Measurements from ENCODE around the gene PCSK6. TPM values are rescaled to one million over a fixed set of nuclear protein-coding genes. Genes with fewer than 3 reads are reported as not detected.

PCSK6 gene
- total RNA-seq, 1 experiment from 2014 or later = 3.7 TPM

DNA sequence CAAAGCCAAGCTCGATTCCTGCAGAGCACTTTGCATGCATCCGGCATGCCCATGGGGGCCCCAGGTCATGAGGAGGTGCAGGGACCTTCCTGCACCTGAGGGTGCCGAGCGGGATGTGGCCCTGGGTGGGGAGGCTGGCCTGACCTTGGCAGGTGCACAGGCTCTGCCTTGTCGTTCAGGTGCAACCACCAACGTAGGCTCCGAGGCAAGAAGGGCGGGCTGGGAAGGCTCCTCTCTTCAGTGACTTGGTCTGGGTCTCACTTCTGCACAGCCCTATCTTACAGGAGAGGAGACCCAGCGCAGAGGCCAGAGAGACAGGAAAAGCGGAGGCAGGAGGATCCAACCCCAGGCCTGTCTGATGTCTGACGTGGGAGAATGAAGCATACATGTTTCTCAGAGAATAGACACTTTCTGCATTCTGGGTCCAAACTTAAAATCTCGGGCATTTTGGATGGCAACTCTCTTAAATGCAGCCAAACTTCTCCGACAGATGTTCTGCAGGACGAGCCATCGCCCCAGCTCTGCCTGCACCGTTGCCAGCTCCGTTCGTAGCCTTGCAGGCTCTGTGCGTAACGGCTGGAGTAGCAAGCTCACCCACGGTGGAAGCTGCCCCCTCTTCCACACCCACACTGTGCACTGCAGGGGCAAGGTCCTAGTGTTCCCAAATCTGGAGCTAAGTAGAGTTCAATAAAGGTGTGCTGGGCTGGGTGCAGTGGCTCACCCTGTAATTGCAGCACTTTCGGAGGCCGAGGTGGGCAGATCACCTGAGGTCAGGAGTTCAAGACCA lies 133.6 kb downstream of the PCSK6 start:
- Histone ChIP-seq H3K79me2 (ENCODE audit: low read length) (no peaks in the 10 kb centered on the region), H3K4me2 (ENCODE audit: low read length) (no peak overlapping the region), H3K9me3 (ENCODE audit: low read length) (no peaks in the 10 kb centered on the region), H3F3A (ENCODE audit: low read length, unreplicated experiment) (no peaks in the 10 kb centered on the region), H2AFZ (ENCODE audit: low read length) (no peak overlapping the region), H3K36me3 (ENCODE audit: low read depth, low read length) (no peaks in the 10 kb centered on the region), H3K4me1 (ENCODE audit: insufficient read depth, low read length) (peaks cover 11% of the 10 kb centered on the region), H4K20me1 (ENCODE audit: low read length) (no peaks in the 10 kb centered on the region), H3K9ac (ENCODE audit: low read length) (no peak overlapping the region), H3K4me3 (ENCODE audit: low read length) (no peak overlapping the region), H3K27me3 (ENCODE audit: low read length) (peaks cover 29% of the 10 kb centered on the region), H3K9me2 (replicated peaks; ENCODE audit: low read length) (no peaks in the 10 kb centered on the region), H3K27ac (ENCODE audit: low read length) (no peak overlapping the region)
- DNase-seq = no peak
- no peak for TF ChIP-seq EZH2phosphoT487 (IDR thresholded peaks at IDR 0.05; ENCODE audit: borderline replicate concordance, low read length)
- TF ChIP-seq, protein P1, sequence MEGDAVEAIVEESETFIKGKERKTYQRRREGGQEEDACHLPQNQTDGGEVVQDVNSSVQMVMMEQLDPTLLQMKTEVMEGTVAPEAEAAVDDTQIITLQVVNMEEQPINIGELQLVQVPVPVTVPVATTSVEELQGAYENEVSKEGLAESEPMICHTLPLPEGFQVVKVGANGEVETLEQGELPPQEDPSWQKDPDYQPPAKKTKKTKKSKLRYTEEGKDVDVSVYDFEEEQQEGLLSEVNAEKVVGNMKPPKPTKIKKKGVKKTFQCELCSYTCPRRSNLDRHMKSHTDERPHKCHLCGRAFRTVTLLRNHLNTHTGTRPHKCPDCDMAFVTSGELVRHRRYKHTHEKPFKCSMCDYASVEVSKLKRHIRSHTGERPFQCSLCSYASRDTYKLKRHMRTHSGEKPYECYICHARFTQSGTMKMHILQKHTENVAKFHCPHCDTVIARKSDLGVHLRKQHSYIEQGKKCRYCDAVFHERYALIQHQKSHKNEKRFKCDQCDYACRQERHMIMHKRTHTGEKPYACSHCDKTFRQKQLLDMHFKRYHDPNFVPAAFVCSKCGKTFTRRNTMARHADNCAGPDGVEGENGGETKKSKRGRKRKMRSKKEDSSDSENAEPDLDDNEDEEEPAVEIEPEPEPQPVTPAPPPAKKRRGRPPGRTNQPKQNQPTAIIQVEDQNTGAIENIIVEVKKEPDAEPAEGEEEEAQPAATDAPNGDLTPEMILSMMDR (conservative IDR thresholded peaks at IDR 0.05; ENCODE audit: low read depth, low read length) = no peak
- TF ChIP-seq EZH2 (IDR thresholded peaks at IDR 0.05; ENCODE audit: low read length, unreplicated experiment) = no peak
- no peak for ATAC-seq
- POLR2A ChIA-PET (ENCODE audit: unreplicated experiment) = no interaction called here
- BruUV-seq (replicated peaks) = no TSS peak
- CTCF ChIA-PET = no interaction called here
- intact Hi-C loops (cut with micrococcal nuclease) = no loop called here

DNA sequence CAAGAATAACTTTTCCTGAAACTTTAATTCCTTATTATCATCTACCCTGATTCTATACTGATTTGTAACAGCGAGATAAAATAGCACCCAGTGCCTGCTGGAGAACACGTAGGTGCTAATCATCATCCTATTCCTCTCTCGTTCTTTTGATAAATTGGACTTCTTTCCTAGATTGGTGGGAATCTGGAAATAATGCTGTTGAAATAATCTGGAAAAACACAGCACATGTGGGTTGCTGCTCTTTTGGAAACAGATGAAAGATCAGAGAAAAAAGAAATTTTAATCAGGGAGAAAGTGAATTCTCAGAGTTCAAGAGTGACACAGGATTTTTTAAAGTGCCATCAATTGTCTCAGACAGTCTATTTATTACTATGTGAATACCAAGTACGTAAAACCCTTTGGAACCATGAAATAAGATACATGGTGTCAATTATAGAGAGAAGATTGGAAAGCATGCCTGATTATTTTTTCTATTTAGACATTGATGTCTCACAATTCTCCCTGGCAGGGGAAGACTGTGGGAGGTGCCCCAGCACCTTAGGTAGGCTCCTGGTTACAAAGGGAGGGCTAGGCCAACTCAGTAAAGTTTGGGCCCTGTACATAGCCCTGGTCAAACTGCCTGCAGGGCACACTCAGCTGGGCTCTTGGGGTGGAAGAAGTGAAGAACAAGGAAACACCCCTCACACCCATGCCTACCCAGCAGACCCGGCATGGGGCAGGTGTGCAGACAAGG lies 134.4 kb downstream of the PCSK6 start:
- Histone ChIP-seq H2AFZ (ENCODE audit: low read length) (no peak overlapping the region), H3K36me3 (ENCODE audit: low read depth, low read length) (no peaks in the 10 kb centered on the region), H3K9ac (ENCODE audit: low read length) (no peak overlapping the region), H3K27me3 (ENCODE audit: low read length) (peaks cover 35% of the 10 kb centered on the region), H3F3A (ENCODE audit: low read length, unreplicated experiment) (no peaks in the 10 kb centered on the region), H3K9me3 (ENCODE audit: low read length) (no peaks in the 10 kb centered on the region), H3K79me2 (ENCODE audit: low read length) (no peaks in the 10 kb centered on the region), H3K9me2 (replicated peaks; ENCODE audit: low read length) (no peaks in the 10 kb centered on the region), H3K27ac (ENCODE audit: low read length) (no peak overlapping the region), H3K4me3 (ENCODE audit: low read length) (no peak overlapping the region), H3K4me2 (ENCODE audit: low read length) (no peak overlapping the region), H3K4me1 (ENCODE audit: insufficient read depth, low read length) (peaks cover 9% of the 10 kb centered on the region), H4K20me1 (ENCODE audit: low read length) (no peaks in the 10 kb centered on the region)
- ChIA-PET POLR2A (ENCODE audit: unreplicated experiment) (no interaction called here), CTCF (no interaction called here)
- intact Hi-C loops (cut with micrococcal nuclease) = no loop called here
- TF ChIP-seq, protein P1 (conservative IDR thresholded peaks at IDR 0.05; ENCODE audit: low read depth, low read length) = no peak
- TF ChIP-seq EZH2 (IDR thresholded peaks at IDR 0.05; ENCODE audit: low read length, unreplicated experiment) (no peak), EZH2phosphoT487 (IDR thresholded peaks at IDR 0.05; ENCODE audit: borderline replicate concordance, low read length) (no peak)
- BruUV-seq (replicated peaks) = no TSS peak
- ATAC-seq = no peak
- DNase-seq = no peak

DNA sequence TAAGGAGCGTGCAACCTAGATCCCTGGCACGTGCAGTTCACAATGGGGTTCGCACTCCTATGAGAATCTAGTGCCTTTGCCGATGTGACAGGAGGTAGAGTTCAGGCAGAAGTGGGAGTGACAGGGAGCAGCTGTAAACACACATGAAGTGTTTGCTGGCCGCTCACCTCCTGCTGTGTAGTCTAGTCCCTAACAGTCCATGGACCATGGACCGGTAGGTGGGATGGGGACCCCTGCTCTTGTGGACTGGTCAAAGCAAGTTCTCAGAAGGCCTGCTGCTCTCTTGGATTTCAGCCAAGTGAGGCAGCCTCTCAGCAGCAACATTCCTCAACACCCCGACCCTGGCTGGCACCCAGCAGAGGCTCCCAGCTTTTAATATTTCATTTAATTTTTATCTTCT lies 136.3 kb downstream of the PCSK6 start:
- Histone ChIP-seq H3K4me3 (ENCODE audit: low read length) (no peak overlapping the region), H3K4me1 (ENCODE audit: insufficient read depth, low read length) (no peaks in the 10 kb centered on the region), H3K9me2 (replicated peaks; ENCODE audit: low read length) (no peaks in the 10 kb centered on the region), H3K27me3 (ENCODE audit: low read length) (peaks cover 35% of the 10 kb centered on the region), H3K9me3 (ENCODE audit: low read length) (no peaks in the 10 kb centered on the region), H3K36me3 (ENCODE audit: low read depth, low read length) (no peaks in the 10 kb centered on the region), H3K9ac (ENCODE audit: low read length) (no peak overlapping the region), H4K20me1 (ENCODE audit: low read length) (no peaks in the 10 kb centered on the region), H3K4me2 (ENCODE audit: low read length) (no peak overlapping the region), H3F3A (ENCODE audit: low read length, unreplicated experiment) (no peaks in the 10 kb centered on the region), H3K27ac (ENCODE audit: low read length) (no peak overlapping the region), H2AFZ (ENCODE audit: low read length) (no peak overlapping the region), H3K79me2 (ENCODE audit: low read length) (no peaks in the 10 kb centered on the region)
- ATAC-seq (no peak), DNase-seq (no peak)
- BruUV-seq (replicated peaks) = no TSS peak
- intact Hi-C loops (cut with micrococcal nuclease) = no loop called here
- TF ChIP-seq, protein P1 (conservative IDR thresholded peaks at IDR 0.05; ENCODE audit: low read depth, low read length) = no peak
- TF ChIP-seq EZH2phosphoT487 (IDR thresholded peaks at IDR 0.05; ENCODE audit: borderline replicate concordance, low read length) = no peak
- TF ChIP-seq EZH2 (IDR thresholded peaks at IDR 0.05; ENCODE audit: low read length, unreplicated experiment) = no peak
- ChIA-PET POLR2A (ENCODE audit: unreplicated experiment) (no interaction called here), CTCF (no interaction called here)

All from PC-3 (cell line).